Adrenal gland (tissue), 5 donors: ENCODE results near the gene FHIT.

ENCODE experiments used
- CTCF ChIP-seq, 6 experiments: fragments of 450-650 bp in 4 of 6; fragments of 200-600 bp in 2 of 6; sonication (generic) in 1 of 6; IDR thresholded peaks; 1 replicate in 5 of 6; 2 replicates in 1 of 6; pipeline versions ENCODE4 v1.5.1 to v1.8.0; 2016 to 2021; ENCODE audit warnings: antibody characterized with exemption in 6 of 6, mild to moderate bottlenecking in 2 of 6, moderate library complexity in 1 of 6
- POLR2A ChIP-seq, 2 donors: fragments of 450-650 bp; IDR thresholded peaks; one replicate each; pipeline ENCODE4 v1.6.1; 2017; ENCODE audit warnings: antibody characterized with exemption in 2 of 2, mild to moderate bottlenecking in 2 of 2, moderate library complexity in 1 of 2
- donor health status: DM: no; HTN: no; CAD: no.

- TF ChIP-seq POLR2A (IDR thresholded peaks at IDR 0.05) (no peak), CTCF (IDR thresholded peaks at IDR 0.05) (no peak)
Observed at GRCh38 chr3:59865351-59865750, 1385.9 kb downstream of the FHIT start.
